ENCODE results near the gene IGFL2.

DNA sequence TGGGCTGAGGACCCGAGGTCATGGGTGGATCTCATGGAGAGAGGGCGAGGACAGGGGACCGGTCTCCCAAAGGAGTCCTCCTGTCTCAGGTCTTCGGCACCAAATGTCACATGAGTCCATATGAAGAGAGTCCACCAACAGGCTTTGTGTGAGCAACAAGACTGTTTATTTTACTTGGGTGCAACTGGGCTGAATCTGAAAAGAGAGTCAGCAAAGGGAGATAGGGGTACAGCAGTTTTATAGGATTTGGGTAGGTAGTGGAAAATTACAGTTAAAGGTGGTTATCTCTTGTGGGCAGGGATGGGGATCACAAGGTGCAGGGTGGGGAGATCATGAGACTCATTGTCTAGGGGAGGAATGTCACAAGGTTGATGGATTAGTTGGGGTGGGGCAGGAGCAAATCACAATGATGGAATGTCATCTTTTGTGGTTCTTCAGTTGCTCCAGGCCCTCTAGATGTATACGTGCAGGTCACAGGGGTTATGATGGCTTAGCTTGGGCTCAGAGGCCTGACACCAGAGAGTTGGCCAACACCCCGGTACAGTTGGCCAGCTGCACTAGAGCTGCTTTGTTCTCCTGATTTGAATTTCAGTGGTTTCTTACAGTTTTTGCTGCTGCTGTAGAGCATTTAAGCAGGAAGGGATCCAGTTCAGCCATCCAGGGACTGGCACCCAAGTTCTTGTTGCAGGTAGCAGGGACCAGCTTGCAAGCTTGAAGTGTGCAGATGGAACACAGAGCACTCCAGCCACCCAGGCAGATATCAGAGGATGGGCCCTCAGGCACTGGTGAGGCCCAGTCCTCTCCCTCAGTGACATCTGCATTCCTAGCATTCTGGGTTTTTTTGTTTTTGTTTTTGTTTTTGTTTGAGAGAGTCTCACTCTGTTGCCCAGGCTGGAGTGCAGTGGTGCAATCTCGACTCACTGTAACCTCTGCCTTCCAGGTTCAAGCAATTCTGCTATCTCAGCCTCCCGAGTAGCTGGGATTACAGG is 55.1 kb downstream of the IGFL2 start:
- TF ChIP-seq POLR2A (IDR thresholded peaks at IDR 0.05), result no peak
- TF ChIP-seq, protein P1, sequence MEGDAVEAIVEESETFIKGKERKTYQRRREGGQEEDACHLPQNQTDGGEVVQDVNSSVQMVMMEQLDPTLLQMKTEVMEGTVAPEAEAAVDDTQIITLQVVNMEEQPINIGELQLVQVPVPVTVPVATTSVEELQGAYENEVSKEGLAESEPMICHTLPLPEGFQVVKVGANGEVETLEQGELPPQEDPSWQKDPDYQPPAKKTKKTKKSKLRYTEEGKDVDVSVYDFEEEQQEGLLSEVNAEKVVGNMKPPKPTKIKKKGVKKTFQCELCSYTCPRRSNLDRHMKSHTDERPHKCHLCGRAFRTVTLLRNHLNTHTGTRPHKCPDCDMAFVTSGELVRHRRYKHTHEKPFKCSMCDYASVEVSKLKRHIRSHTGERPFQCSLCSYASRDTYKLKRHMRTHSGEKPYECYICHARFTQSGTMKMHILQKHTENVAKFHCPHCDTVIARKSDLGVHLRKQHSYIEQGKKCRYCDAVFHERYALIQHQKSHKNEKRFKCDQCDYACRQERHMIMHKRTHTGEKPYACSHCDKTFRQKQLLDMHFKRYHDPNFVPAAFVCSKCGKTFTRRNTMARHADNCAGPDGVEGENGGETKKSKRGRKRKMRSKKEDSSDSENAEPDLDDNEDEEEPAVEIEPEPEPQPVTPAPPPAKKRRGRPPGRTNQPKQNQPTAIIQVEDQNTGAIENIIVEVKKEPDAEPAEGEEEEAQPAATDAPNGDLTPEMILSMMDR (IDR thresholded peaks at IDR 0.05), result no peak
